Testis (tissue), 3 donors: ENCODE measurements around the gene CFAP20DC. TPM values are rescaled to one million over a fixed set of nuclear protein-coding genes. Genes with fewer than 3 reads are reported as not detected.

ENCODE experiments used
- DNase-seq: peaks from one replicate; pipeline ENCODE4 v3.0.0-alpha.2; 2019
- H3K27ac ChIP-seq, 2 donors: fragments of 200-600 bp; sonication (generic); one replicate each; pipeline ENCODE4 v1.5.1; 2019
- H3K27me3 ChIP-seq: fragments of 200-600 bp; sonication (generic); one replicate; pipeline ENCODE4 v1.5.1; 2019
- H3K36me3 ChIP-seq: fragments of 200-600 bp; sonication (generic); one replicate; pipeline ENCODE4 v1.5.1; 2017; ENCODE audit warnings: low read depth; ENCODE audit errors: missing control alignments
- H3K4me1 ChIP-seq: fragments of 200-600 bp; sonication (generic); one replicate; pipeline ENCODE4 v1.5.1; 2019
- H3K4me3 ChIP-seq, 2 donors: fragments of 200-600 bp; sonication (generic); one replicate each; pipeline ENCODE4 v1.5.1; 2017 to 2019
- H3K9me3 ChIP-seq: fragments of 200-600 bp; sonication (generic); one replicate; pipeline ENCODE4 v1.5.1; 2017
- CTCF ChIP-seq, 3 experiments: fragments of 450-650 bp in 2 of 3; fragments of 200-600 bp in 1 of 3; sonication (generic) in 1 of 3; IDR thresholded peaks; one replicate each; pipeline ENCODE4 v1.5.1; 2016 to 2019; ENCODE audit warnings: antibody characterized with exemption in 3 of 3, mild to moderate bottlenecking in 2 of 3, moderate library complexity in 1 of 3
- POLR2A ChIP-seq: fragments of 450-650 bp; IDR thresholded peaks from one replicate; pipeline ENCODE4 v1.6.1; 2017; ENCODE audit warnings: antibody characterized with exemption, mild to moderate bottlenecking, moderate library complexity
- WGBS, 2 donors: methylation state at CpG; one replicate each; pipeline ENCODE4 v1.1.5; 2018; 5-methylcytosine and 5-hydroxymethylcytosine counted together
- intact Hi-C: fragments of 100-400 bp; cut with DNase I; formaldehyde crosslinking; loops from one replicate; pipeline ENCODE4 v1.15.1; 2023; ENCODE audit warnings: low total_unique reads
- polyA plus RNA-seq: library from polyadenylated mRNA; stranded (reverse); fragments of 350-450 nt; fragmentation: Illumina TruSeq; extraction: RNeasy Lipid Tissue Mini Kit (QIAGEN cat#74804); gene quantifications from one replicate; pipeline ENCODE4 v1.2.3, GENCODE V29; 2014; ENCODE audit warnings: low read depth, low replicate concordance; ENCODE audit not compliant: insufficient read depth
- total RNA-seq, 2 donors: library from RNA; depleted of rRNA; stranded (reverse); fragments of >200 nt; gene quantifications; one replicate each; pipeline ENCODE4 v1.2.3, GENCODE V29; 2016

CFAP20DC gene
- total and polyA plus RNA-seq, 3 donors from 2014 or later = 24.5 to 62.8 (median 42.0) TPM

GRCh38 chr3:59085976-59086375 lies 36.2 kb upstream of the CFAP20DC start:
- Histone ChIP-seq H3K9me3 (no peaks in the 10 kb centered on the region), H3K27ac (no peak overlapping the region), H3K4me3 (no peak overlapping the region), H3K36me3 (no peaks in the 10 kb centered on the region), H3K4me1 (no peaks in the 10 kb centered on the region), H3K27me3 (no peaks in the 10 kb centered on the region)
- intact Hi-C loops = no loop called here
- TF ChIP-seq CTCF (IDR thresholded peaks at IDR 0.05) (no peak), POLR2A (no peak)
- 88 to 94% methylated on average over 3 of the region's 3 CpGs for WGBS, 2 donors
- DNase-seq = no peak

GRCh38 chr3:59084583-59084982 lies 34.8 kb upstream of the CFAP20DC start:
- TF ChIP-seq POLR2A (no peak), CTCF (IDR thresholded peaks at IDR 0.05) (no peak)
- H3K4me3 ChIP-seq = no peak overlapping the region
- no peaks in the 10 kb centered on the region for H3K4me1 ChIP-seq
- WGBS, 2 donors = 70 to 90% methylated on average over 1 of the region's 1 CpG
- no peaks in the 10 kb centered on the region for H3K9me3 ChIP-seq
- H3K36me3 ChIP-seq = no peaks in the 10 kb centered on the region
- no peaks in the 10 kb centered on the region for H3K27me3 ChIP-seq
- H3K27ac ChIP-seq = no peak overlapping the region
- DNase-seq = no peak
- intact Hi-C loops = no loop called here

- no peak for TF ChIP-seq POLR2A
- TF ChIP-seq CTCF (IDR thresholded peaks at IDR 0.05) = no peak
- Histone ChIP-seq H3K27me3 (no peaks in the 10 kb centered on the region), H3K4me3 (no peak overlapping the region), H3K27ac (no peak overlapping the region), H3K9me3 (no peaks in the 10 kb centered on the region), H3K4me1 (no peaks in the 10 kb centered on the region), H3K36me3 (no peaks in the 10 kb centered on the region)
- intact Hi-C loops = no loop called here
- 90 to 96% methylated on average over 4 of the region's 4 CpGs for WGBS, 2 donors
- no peak for DNase-seq
Observed at GRCh38 chr3:59082106-59082505, 32.3 kb upstream of the CFAP20DC start.

- intact Hi-C loops = no loop called here
- H3K4me3 ChIP-seq = no peak overlapping the region
- no peak for TF ChIP-seq POLR2A
- no peak for TF ChIP-seq CTCF (IDR thresholded peaks at IDR 0.05)
- H3K27ac ChIP-seq = no peak overlapping the region
- H3K36me3 ChIP-seq = no peaks in the 10 kb centered on the region
- no peak for DNase-seq
- H3K27me3 ChIP-seq = no peaks in the 10 kb centered on the region
- WGBS, 2 donors = 94 to 98% methylated on average over 2 of the region's 2 CpGs
- no peaks in the 10 kb centered on the region for H3K9me3 ChIP-seq
- no peaks in the 10 kb centered on the region for H3K4me1 ChIP-seq
Observed at GRCh38 chr3:59081071-59081470, 31.2 kb upstream of the CFAP20DC start.

GRCh38 chr3:59079962-59080361 lies 30.1 kb upstream of the CFAP20DC start:
- Histone ChIP-seq H3K27me3 (no peaks in the 10 kb centered on the region), H3K9me3 (no peaks in the 10 kb centered on the region), H3K4me3 (no peak overlapping the region), H3K4me1 (no peaks in the 10 kb centered on the region), H3K36me3 (no peaks in the 10 kb centered on the region), H3K27ac (no peak overlapping the region)
- TF ChIP-seq CTCF (IDR thresholded peaks at IDR 0.05) (no peak), POLR2A (no peak)
- 78 to 79% methylated on average over 1 of the region's 1 CpG for WGBS, 2 donors
- intact Hi-C loops = no loop called here
- DNase-seq = no peak
